Loucy (cell line): ENCODE data around the gene ST3GAL3.

ENCODE experiments used
- EZH2phosphoT487 ChIP-seq: fragments of 200-600 bp; IDR thresholded peaks from 2 replicates; pipeline ENCODE4 v1.6.1; 2018; ENCODE audit warnings: antibody characterized with exemption, mild to moderate bottlenecking, moderate library complexity, borderline replicate concordance
- TF ChIP-seq, protein P1 (sequence below): fragments of 200-600 bp; sonication (generic); conservative IDR thresholded peaks from 2 replicates; pipeline ENCODE4 v1.5.1; 2014; ENCODE audit warnings: mild to moderate bottlenecking, antibody characterized with exemption, low read length

DNA sequence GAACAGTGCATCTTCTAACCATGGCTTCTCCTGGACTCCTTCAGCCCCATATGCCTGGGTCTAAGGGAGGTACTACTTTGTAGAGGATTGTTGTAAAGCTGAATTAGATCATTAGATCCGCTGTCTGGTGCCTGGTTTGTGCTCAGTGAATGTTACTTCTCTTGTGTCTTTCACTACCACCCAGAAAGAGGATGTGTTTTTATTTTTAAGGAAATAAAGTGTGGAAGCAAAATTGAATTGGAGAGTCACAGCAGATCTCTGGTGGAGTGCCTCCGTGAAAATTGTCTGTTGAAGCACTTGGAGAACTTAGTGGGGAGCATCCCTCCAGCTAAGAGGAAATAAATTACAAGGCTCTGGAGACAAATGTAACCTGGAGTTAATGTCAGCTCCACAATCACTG, 124.5 kb downstream of the ST3GAL3 start:
- TF ChIP-seq, protein P1, sequence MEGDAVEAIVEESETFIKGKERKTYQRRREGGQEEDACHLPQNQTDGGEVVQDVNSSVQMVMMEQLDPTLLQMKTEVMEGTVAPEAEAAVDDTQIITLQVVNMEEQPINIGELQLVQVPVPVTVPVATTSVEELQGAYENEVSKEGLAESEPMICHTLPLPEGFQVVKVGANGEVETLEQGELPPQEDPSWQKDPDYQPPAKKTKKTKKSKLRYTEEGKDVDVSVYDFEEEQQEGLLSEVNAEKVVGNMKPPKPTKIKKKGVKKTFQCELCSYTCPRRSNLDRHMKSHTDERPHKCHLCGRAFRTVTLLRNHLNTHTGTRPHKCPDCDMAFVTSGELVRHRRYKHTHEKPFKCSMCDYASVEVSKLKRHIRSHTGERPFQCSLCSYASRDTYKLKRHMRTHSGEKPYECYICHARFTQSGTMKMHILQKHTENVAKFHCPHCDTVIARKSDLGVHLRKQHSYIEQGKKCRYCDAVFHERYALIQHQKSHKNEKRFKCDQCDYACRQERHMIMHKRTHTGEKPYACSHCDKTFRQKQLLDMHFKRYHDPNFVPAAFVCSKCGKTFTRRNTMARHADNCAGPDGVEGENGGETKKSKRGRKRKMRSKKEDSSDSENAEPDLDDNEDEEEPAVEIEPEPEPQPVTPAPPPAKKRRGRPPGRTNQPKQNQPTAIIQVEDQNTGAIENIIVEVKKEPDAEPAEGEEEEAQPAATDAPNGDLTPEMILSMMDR, result no peak
- no peak for TF ChIP-seq EZH2phosphoT487
